Neural progenitor cell (in vitro differentiated cells): ENCODE results near the gene MEP1B. TPM values are rescaled to one million over a fixed set of nuclear protein-coding genes. Genes with fewer than 3 reads are reported as not detected.

Experiments used
- DNase-seq: peaks from one replicate; pipeline ENCODE4 v3.0.0-alpha.2; 2016; ENCODE audit warnings: low spot score
- H2AFZ ChIP-seq: fragments of 200-600 bp; sonication (generic); replicated peaks from 2 replicates; pipeline ENCODE4 v1.6.1; 2016; ENCODE audit warnings: antibody characterized with exemption
- H3F3A ChIP-seq: fragments of 200-600 bp; sonication (generic); 2 replicates; pipeline ENCODE4 v1.6.1; 2016; ENCODE audit warnings: antibody characterized with exemption, low read depth
- H3K27ac ChIP-seq: fragments of 200-600 bp; sonication (generic); 2 replicates; pipeline ENCODE4 v1.5.1; 2016; ENCODE audit warnings: mild to moderate bottlenecking
- H3K27me3 ChIP-seq: fragments of 200-600 bp; sonication (generic); 2 replicates; pipeline ENCODE4 v1.6.1; 2016; ENCODE audit warnings: mild to moderate bottlenecking, moderate library complexity
- H3K36me3 ChIP-seq: fragments of 200-600 bp; sonication (generic); 2 replicates; pipeline ENCODE4 v1.5.1; 2016
- H3K4me1 ChIP-seq: fragments of 200-600 bp; sonication (generic); 2 replicates; pipeline ENCODE4 v1.6.1; 2016; ENCODE audit warnings: mixed run types
- H3K4me2 ChIP-seq: fragments of 200-600 bp; sonication (generic); 2 replicates; pipeline ENCODE4 v1.6.1; 2016
- H3K4me3 ChIP-seq: fragments of 200-600 bp; sonication (generic); 2 replicates; pipeline ENCODE4 v1.5.1; 2016
- H3K79me2 ChIP-seq: fragments of 200-600 bp; sonication (generic); 2 replicates; pipeline ENCODE4 v1.6.1; 2016; ENCODE audit warnings: low read depth
- H3K9ac ChIP-seq: fragments of 200-600 bp; sonication (generic); 2 replicates; pipeline ENCODE4 v1.6.1; 2016
- H3K9me3 ChIP-seq: fragments of 200-600 bp; sonication (generic); 2 replicates; pipeline ENCODE4 v1.5.1; 2016; ENCODE audit warnings: low read depth
- H4K20me1 ChIP-seq: fragments of 200-600 bp; sonication (generic); 2 replicates; pipeline ENCODE4 v1.6.1; 2016; ENCODE audit warnings: low read depth
- H3K27ac Mint-ChIP-seq: 3 replicates; pipeline ENCODE4 v1.8.0; 2021; ENCODE audit warnings: mixed read lengths
- H3K27me3 Mint-ChIP-seq: 2 replicates; pipeline ENCODE4 v1.8.0; 2022; ENCODE audit warnings: low read depth, mild to moderate bottlenecking, inconsistent platforms, moderate library complexity, mixed read lengths; ENCODE audit not compliant: insufficient read depth
- H3K36me3 Mint-ChIP-seq: 3 replicates; pipeline ENCODE4 v1.8.0; 2021; ENCODE audit warnings: mixed read lengths
- H3K4me1 Mint-ChIP-seq: 3 replicates; pipeline ENCODE4 v1.8.0; 2021; ENCODE audit warnings: mixed read lengths
- H3K4me3 Mint-ChIP-seq: 3 replicates; pipeline ENCODE4 v1.8.0; 2021; ENCODE audit warnings: mild to moderate bottlenecking, moderate library complexity, mixed read lengths
- H3K9me3 Mint-ChIP-seq: 3 replicates; pipeline ENCODE4 v1.8.0; 2020; ENCODE audit warnings: mixed read lengths
- EZH2 ChIP-seq: fragments of 200-600 bp; sonication (generic); IDR thresholded peaks from 2 replicates; pipeline ENCODE4 v1.6.1; 2017; ENCODE audit warnings: antibody characterized with exemption, mild to moderate bottlenecking, moderate library complexity
- EZH2phosphoT487 ChIP-seq: fragments of 200-600 bp; sonication (generic); IDR thresholded peaks from 2 replicates; pipeline ENCODE4 v1.6.1; 2017; ENCODE audit warnings: antibody characterized with exemption
- total RNA-seq: library from RNA; depleted of rRNA; stranded (reverse); fragments of >200 nt; gene quantifications from 2 replicates; pipeline ENCODE4 v1.2.3, GENCODE V29; 2015; ENCODE audit warnings: low replicate concordance
- TF ChIP-seq, protein P1 (sequence below): fragments of 200-600 bp; sonication (generic); IDR thresholded peaks from 2 replicates; pipeline ENCODE4 v1.5.1; 2017; ENCODE audit warnings: antibody characterized with exemption, mild to moderate bottlenecking

The MEP1B gene
- total RNA-seq, 1 donor from 2014 or later, result not detected

DNA sequence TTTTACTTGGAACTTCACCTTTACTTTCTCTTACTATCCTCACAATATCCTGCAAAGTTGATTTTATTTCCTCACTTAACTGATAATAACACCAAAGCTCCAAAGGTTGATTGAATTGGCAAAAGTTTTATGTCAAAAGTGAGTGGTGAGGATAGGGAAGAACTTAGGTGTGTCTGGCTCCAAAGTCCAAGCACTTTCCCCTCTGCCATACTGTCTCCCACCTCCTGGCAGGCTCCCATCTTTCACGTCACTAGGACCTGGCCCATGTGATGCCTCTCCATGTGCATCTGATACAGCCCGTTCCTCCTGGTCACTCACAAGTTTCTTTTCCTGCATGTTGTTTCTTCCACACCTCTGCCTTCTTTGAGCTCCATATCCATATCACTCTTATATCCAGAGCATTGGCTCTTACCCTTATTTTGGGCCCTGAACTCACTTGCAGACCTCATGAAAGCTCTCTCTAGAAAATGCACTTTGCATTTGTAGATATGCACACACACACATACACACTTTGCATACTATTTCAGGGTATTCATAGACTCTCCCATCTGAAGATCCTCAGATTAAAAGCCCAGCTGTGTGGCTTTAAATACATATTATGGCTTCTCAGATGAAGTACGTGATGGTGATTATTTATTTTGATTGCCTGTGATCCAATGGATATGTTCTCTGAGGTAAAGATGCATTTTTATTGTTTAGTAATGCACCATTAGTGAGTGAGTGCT lies 12.3 kb downstream of the MEP1B start:
- Mint-ChIP-seq H3K27me3 (peaks cover 2% of the 10 kb centered on the region), H3K36me3 (no peaks in the 10 kb centered on the region), H3K4me3 (no peak overlapping the region), H3K4me1 (no peaks in the 10 kb centered on the region), H3K27ac (no peak overlapping the region), H3K9me3 (no peaks in the 10 kb centered on the region)
- TF ChIP-seq EZH2 (no peak), EZH2phosphoT487 (no peak)
- TF ChIP-seq, protein P1, sequence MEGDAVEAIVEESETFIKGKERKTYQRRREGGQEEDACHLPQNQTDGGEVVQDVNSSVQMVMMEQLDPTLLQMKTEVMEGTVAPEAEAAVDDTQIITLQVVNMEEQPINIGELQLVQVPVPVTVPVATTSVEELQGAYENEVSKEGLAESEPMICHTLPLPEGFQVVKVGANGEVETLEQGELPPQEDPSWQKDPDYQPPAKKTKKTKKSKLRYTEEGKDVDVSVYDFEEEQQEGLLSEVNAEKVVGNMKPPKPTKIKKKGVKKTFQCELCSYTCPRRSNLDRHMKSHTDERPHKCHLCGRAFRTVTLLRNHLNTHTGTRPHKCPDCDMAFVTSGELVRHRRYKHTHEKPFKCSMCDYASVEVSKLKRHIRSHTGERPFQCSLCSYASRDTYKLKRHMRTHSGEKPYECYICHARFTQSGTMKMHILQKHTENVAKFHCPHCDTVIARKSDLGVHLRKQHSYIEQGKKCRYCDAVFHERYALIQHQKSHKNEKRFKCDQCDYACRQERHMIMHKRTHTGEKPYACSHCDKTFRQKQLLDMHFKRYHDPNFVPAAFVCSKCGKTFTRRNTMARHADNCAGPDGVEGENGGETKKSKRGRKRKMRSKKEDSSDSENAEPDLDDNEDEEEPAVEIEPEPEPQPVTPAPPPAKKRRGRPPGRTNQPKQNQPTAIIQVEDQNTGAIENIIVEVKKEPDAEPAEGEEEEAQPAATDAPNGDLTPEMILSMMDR, result no peak
- H3K27me3 ChIP-seq, result no peaks in the 10 kb centered on the region
- H3K27ac ChIP-seq, result no peak overlapping the region
- H3K4me3 ChIP-seq, result no peak overlapping the region
- H3F3A ChIP-seq, result no peaks in the 10 kb centered on the region
- DNase-seq, result no peak
- H3K4me1 ChIP-seq, result no peaks in the 10 kb centered on the region
- no peaks in the 10 kb centered on the region for H3K9me3 ChIP-seq
- H4K20me1 ChIP-seq, result no peaks in the 10 kb centered on the region
- no peak overlapping the region for H3K9ac ChIP-seq
- no peaks in the 10 kb centered on the region for H3K36me3 ChIP-seq
- H2AFZ ChIP-seq, result no peak overlapping the region
- H3K79me2 ChIP-seq, result no peaks in the 10 kb centered on the region
- H3K4me2 ChIP-seq, result no peak overlapping the region

DNA sequence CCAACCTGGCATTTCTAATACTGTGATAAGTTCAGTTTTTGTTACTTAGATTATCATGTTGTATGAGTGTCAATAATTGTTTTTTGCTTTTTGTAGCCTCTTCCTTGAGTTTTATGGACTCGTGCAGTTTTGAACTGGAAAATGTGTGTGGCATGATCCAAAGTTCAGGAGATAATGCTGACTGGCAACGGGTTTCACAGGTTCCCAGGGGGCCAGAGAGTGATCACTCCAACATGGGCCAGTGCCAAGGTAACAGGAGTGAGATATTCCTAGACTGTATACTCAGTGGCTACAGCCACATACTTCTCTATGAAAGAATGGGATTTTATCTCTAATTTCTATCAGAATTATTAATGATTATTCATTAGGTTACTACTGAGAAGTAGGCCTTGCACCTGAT lies 18.2 kb downstream of the MEP1B start:
- Mint-ChIP-seq H3K4me1 (peaks cover 2% of the 10 kb centered on the region), H3K4me3 (no peak overlapping the region), H3K9me3 (no peaks in the 10 kb centered on the region), H3K27ac (no peak overlapping the region), H3K27me3 (peaks cover 2% of the 10 kb centered on the region), H3K36me3 (no peaks in the 10 kb centered on the region)
- Histone ChIP-seq H3F3A (no peaks in the 10 kb centered on the region), H3K4me2 (no peak overlapping the region), H3K79me2 (no peaks in the 10 kb centered on the region), H3K4me3 (no peak overlapping the region), H3K9me3 (no peaks in the 10 kb centered on the region), H3K9ac (no peak overlapping the region), H2AFZ (no peak overlapping the region), H3K27me3 (no peaks in the 10 kb centered on the region), H3K4me1 (peaks cover 11% of the 10 kb centered on the region), H4K20me1 (no peaks in the 10 kb centered on the region), H3K36me3 (no peaks in the 10 kb centered on the region), H3K27ac (no peak overlapping the region)
- TF ChIP-seq EZH2, result no peak
- TF ChIP-seq, protein P1, result no peak
- TF ChIP-seq EZH2phosphoT487, result no peak
- no peak for DNase-seq

GRCh38 chr18:32208577-32208976 lies 18.7 kb downstream of the MEP1B start:
- Mint-ChIP-seq H3K27ac (no peak overlapping the region), H3K9me3 (no peaks in the 10 kb centered on the region), H3K4me1 (peaks cover 2% of the 10 kb centered on the region), H3K4me3 (no peak overlapping the region), H3K27me3 (peaks cover 2% of the 10 kb centered on the region), H3K36me3 (no peaks in the 10 kb centered on the region)
- TF ChIP-seq EZH2phosphoT487, result no peak
- TF ChIP-seq, protein P1, result no peak
- H3K4me3 ChIP-seq, result no peak overlapping the region
- H4K20me1 ChIP-seq, result no peaks in the 10 kb centered on the region
- no peaks in the 10 kb centered on the region for H3K27me3 ChIP-seq
- no peaks in the 10 kb centered on the region for H3K36me3 ChIP-seq
- no peaks in the 10 kb centered on the region for H3K9me3 ChIP-seq
- no peak overlapping the region for H2AFZ ChIP-seq
- H3K4me2 ChIP-seq, result no peak overlapping the region
- no peak for DNase-seq
- H3K4me1 ChIP-seq, result peaks cover 11% of the 10 kb centered on the region
- H3K9ac ChIP-seq, result no peak overlapping the region
- no peaks in the 10 kb centered on the region for H3K79me2 ChIP-seq
- no peaks in the 10 kb centered on the region for H3F3A ChIP-seq
- no peak overlapping the region for H3K27ac ChIP-seq
